Common myeloid progenitor, CD34-positive (primary cell): Measurements from ENCODE around the gene NEK4.

Source experiments
- CTCF ChIA-PET: fragments of 350-600 bp; sonication (Branson Sonifier 250); formaldehyde crosslinking; loops from one replicate; lab custom pipeline; 2021; ENCODE audit warnings: antibody characterized with exemption; lab: Charles Lee
- POLR2A ChIA-PET: fragments of 350-600 bp; sonication (Branson Sonifier 250); formaldehyde crosslinking; loops from one replicate; lab custom pipeline; 2021; ENCODE audit warnings: antibody characterized with exemption; lab: Charles Lee
- DNase-seq, 3 donors: peaks; one replicate each; pipeline versions ENCODE4 v3.0.0 to v3.0.0-alpha.2; 2013
- H3K27ac ChIP-seq, 2 experiments: 1 replicate in 1 of 2; 2 replicates in 1 of 2; pipeline ENCODE4 v1.7.0; 2013; ENCODE audit warnings: inconsistent platforms in 2 of 2, low read length in 2 of 2, mild to moderate bottlenecking in 2 of 2, low read depth in 1 of 2, moderate library complexity in 1 of 2; ENCODE audit not compliant: severe bottlenecking in 2 of 2, insufficient read depth in 1 of 2, poor library complexity in 1 of 2
- H3K27me3 ChIP-seq, 5 experiments: replicated peaks in 2 of 5; 1 replicate in 3 of 5; 2 replicates in 2 of 5; pipeline versions ENCODE4 v1.6.1 to v1.7.0; 2013; ENCODE audit warnings: low read length in 4 of 5, mild to moderate bottlenecking in 2 of 5, moderate library complexity in 2 of 5, inconsistent platforms in 1 of 5; ENCODE audit not compliant: insufficient read depth in 5 of 5, control insufficient read depth in 4 of 5
- H3K36me3 ChIP-seq, 4 experiments: 1 replicate in 2 of 4; 2 replicates in 2 of 4; pipeline versions ENCODE4 v1.6.1 to v1.7.0; 2013; ENCODE audit warnings: low read length in 3 of 4, control low read depth in 1 of 4, mild to moderate bottlenecking in 1 of 4; ENCODE audit not compliant: control insufficient read depth in 4 of 4, insufficient read depth in 4 of 4
- H3K4me1 ChIP-seq, 4 experiments: 1 replicate in 3 of 4; 2 replicates in 1 of 4; pipeline versions ENCODE4 v1.6.1 to v1.7.1; 2013; ENCODE audit warnings: low read length in 3 of 4, mild to moderate bottlenecking in 3 of 4, control low read depth in 1 of 4, inconsistent platforms in 1 of 4, moderate library complexity in 1 of 4; ENCODE audit not compliant: control insufficient read depth in 4 of 4, insufficient read depth in 4 of 4; ENCODE audit errors: control extremely low read depth in 1 of 4
- H3K4me3 ChIP-seq, 7 experiments: 1 replicate in 4 of 7; 2 replicates in 3 of 7; pipeline versions ENCODE4 v1.5.1 to v1.7.0; 2013; ENCODE audit warnings: mild to moderate bottlenecking in 7 of 7, low read length in 6 of 7, moderate library complexity in 6 of 7, inconsistent platforms in 2 of 7, low read depth in 2 of 7, control low read depth in 1 of 7; ENCODE audit not compliant: insufficient read depth in 4 of 7, control insufficient read depth in 1 of 7; ENCODE audit errors: extremely low read depth in 1 of 7
- H3K9me3 ChIP-seq, 5 experiments: 1 replicate in 4 of 5; 2 replicates in 1 of 5; pipeline versions ENCODE4 v1.6.1 to v1.7.1; 2013; ENCODE audit warnings: low read length in 4 of 5, mild to moderate bottlenecking in 2 of 5, inconsistent platforms in 1 of 5, low read depth in 1 of 5, moderate library complexity in 1 of 5; ENCODE audit not compliant: control insufficient read depth in 4 of 5, insufficient read depth in 2 of 5; ENCODE audit errors: control extremely low read depth in 1 of 5
- WGBS: methylation state at CpG from one replicate; pipeline ENCODE4 v1.1.5; 2013; ENCODE audit not compliant: insufficient coverage; 5-methylcytosine and 5-hydroxymethylcytosine counted together

NEK4 gene

GRCh38 chr3:52712291-52713212 is 58.2 kb downstream of the NEK4 start:
- WGBS = 99% methylated on average over 15 of the region's 17 CpGs
- peaks cover 0 to 4% (median 0%) of the 10 kb centered on the region in 5 experiments for H3K9me3 ChIP-seq
- ChIA-PET CTCF (interaction anchor here (0.6 kb wide), 1 partner anchor 21 kb away, joined by 3 read pairs; no protein-coding TSS in a partner anchor), POLR2A (no interaction called here)
- peaks cover 5 to 22% (median 11%) of the 10 kb centered on the region in 4 experiments for H3K4me1 ChIP-seq
- no peak for DNase-seq
- no peak overlapping the region for H3K27ac ChIP-seq
- H3K27me3 ChIP-seq = no peaks in the 10 kb centered on the region
- H3K4me3 ChIP-seq = no peak overlapping the region
- H3K36me3 ChIP-seq = peaks cover 7 to 20% (median 13%) of the 10 kb centered on the region in 4 experiments

GRCh38 chr3:52710512-52710911 is 60.2 kb downstream of the NEK4 start:
- POLR2A ChIA-PET = no interaction called here
- Histone ChIP-seq H3K9me3 (peaks cover 0 to 4% (median 0%) of the 10 kb centered on the region in 5 experiments), H3K4me3 (no peak overlapping the region), H3K36me3 (peaks cover 7 to 20% (median 12%) of the 10 kb centered on the region in 4 experiments), H3K27me3 (no peaks in the 10 kb centered on the region), H3K27ac (no peak overlapping the region), H3K4me1 (peaks cover 16 to 31% (median 25%) of the 10 kb centered on the region in 4 experiments)
- 92% methylated on average over 1 of the region's 2 CpGs for WGBS
- DNase-seq = no peak
- CTCF ChIA-PET = interaction anchor here (1.2 kb wide), 1 partner anchor 298 kb away, joined by 3 read pairs; no protein-coding TSS in a partner anchor

GRCh38 chr3:52707585-52707984 is 63.2 kb downstream of the NEK4 start:
- Histone ChIP-seq H3K36me3 (peaks cover 4 to 15% (median 11%) of the 10 kb centered on the region in 4 experiments), H3K4me3 (peak overlapping the region in 3 of 7 experiments; percentile 47 to 100 (median 99)), H3K9me3 (peaks cover 0 to 3% (median 0%) of the 10 kb centered on the region in 5 experiments), H3K27ac (peak overlapping the region in 1 of 2 experiments; percentile 54), H3K27me3 (no peaks in the 10 kb centered on the region), H3K4me1 (peaks cover 22 to 41% (median 33%) of the 10 kb centered on the region in 4 experiments)
- POLR2A ChIA-PET = interaction anchor here (1.0 kb wide), 1 partner anchor 14 kb away, joined by 3 read pairs; no protein-coding TSS in a partner anchor
- WGBS = no CpG with 5 or more reads among the region's 4 CpGs
- peak; percentile 45 to 89 (median 85) for DNase-seq
- CTCF ChIA-PET = interaction anchor here (1.3 kb wide), 2 partner anchors 35 to 138 kb away, joined by 3 read pairs; no protein-coding TSS in a partner anchor

GRCh38 chr3:52705688-52706686 is 64.8 kb downstream of the NEK4 start, which contains the start of the genes GLT8D1 and SPCS1:
TSS of gene GLT8D1 (minus strand) at chr3:52705791. CDS start at chr3:52700460, 5,331 bp downstream.
TSS of gene SPCS1 (plus strand) at chr3:52706106. CDS start at chr3:52706247, 141 bp downstream.
- H3K27me3 ChIP-seq = no peaks in the 10 kb centered on the region
- no peaks in the 10 kb centered on the region for H3K9me3 ChIP-seq
- H3K4me3 ChIP-seq = peak within 1 kb of the TSS; percentile 82 to 100 (median 93)
- H3K36me3 ChIP-seq = peaks cover 0 to 9% (median 5%) of the 10 kb centered on the region in 4 experiments
- CTCF ChIA-PET = interaction anchor here (0.9 to 1.1 kb wide), 2 partner anchors 14 to 18 kb away, joined by 3 read pairs; no protein-coding TSS in a partner anchor
- peak within 1 kb of the TSS; percentile 68 to 88 for H3K27ac ChIP-seq
- peak; percentile 87 to 93 (median 91) for DNase-seq
- WGBS = 0% methylated on average over 90 of the region's 94 CpGs
- peaks cover 22 to 41% (median 33%) of the 10 kb centered on the region in 4 experiments for H3K4me1 ChIP-seq
- POLR2A ChIA-PET = interaction anchor here (0.6 to 1.4 kb wide), 4 partner anchors 13 to 152 kb away, joined by 3 to 5 read pairs (median 4); no protein-coding TSS in a partner anchor

- Histone ChIP-seq H3K27me3 (no peaks in the 10 kb centered on the region), H3K36me3 (peaks cover 0 to 9% (median 5%) of the 10 kb centered on the region in 4 experiments), H3K4me3 (peak overlapping the region; percentile 82 to 100 (median 93)), H3K9me3 (no peaks in the 10 kb centered on the region), H3K4me1 (peaks cover 22 to 41% (median 33%) of the 10 kb centered on the region in 4 experiments), H3K27ac (peak overlapping the region; percentile 68 to 88)
- POLR2A ChIA-PET = interaction anchor here (0.6 to 1.4 kb wide), 3 partner anchors 13 to 152 kb away, joined by 3 to 5 read pairs (median 4); no protein-coding TSS in a partner anchor
- no peak for DNase-seq
- CTCF ChIA-PET = interaction anchor here (0.9 to 1.1 kb wide), 2 partner anchors 14 to 17 kb away, joined by 3 read pairs; no protein-coding TSS in a partner anchor
- WGBS = 0% methylated on average over 25 of the region's 25 CpGs
Measured at GRCh38 chr3:52705438-52705687, 65.4 kb downstream of the NEK4 start.
